Measurements from ENCODE around the gene OR4D1. TPM values are rescaled to one million over a fixed set of nuclear protein-coding genes. Genes with fewer than 3 reads are reported as not detected.

The OR4D1 gene
- total and polyA plus RNA-seq, 2 of the 8 experiments (the other 6 are each of a cell fraction or from before 2014, with no cell fraction given), result 0.32 to 0.39 TPM

- Histone ChIP-seq H2BK15ac (ENCODE audit: low read length) (no peak overlapping the region), H4K91ac (replicated peaks; ENCODE audit: insufficient read length, low read length) (no peak overlapping the region), H3K56ac (replicated peaks; ENCODE audit: insufficient read length, low read depth, low read length) (no peak overlapping the region), H3K18ac (ENCODE audit: extremely low read depth, low read length) (no peak overlapping the region), H3K9me3 (ENCODE audit: insufficient read depth in 2 of 2, low read depth in 1 of 2, low read length in 1 of 2) (no peaks in the 10 kb centered on the region), H2BK20ac (ENCODE audit: low read length) (no peak overlapping the region), H3K14ac (ENCODE audit: insufficient read length) (no peak overlapping the region), H2AFZ (ENCODE audit: low read length) (no peak overlapping the region), H2AK5ac (ENCODE audit: low read depth, low read length) (no peak overlapping the region), H3K9ac (replicated peaks in 1 of 4; ENCODE audit: extremely low read depth in 1 of 4, low read depth in 3 of 4, low read length in 3 of 4) (no peak overlapping the region), H3K79me2 (ENCODE audit: control insufficient read depth in 1 of 2, insufficient read depth in 2 of 2, low read length in 2 of 2) (no peaks in the 10 kb centered on the region), H3K36me3 (ENCODE audit: control insufficient read depth in 2 of 4, insufficient read depth in 4 of 4, low read length in 3 of 4) (no peaks in the 10 kb centered on the region), H2BK12ac (ENCODE audit: low read depth, low read length) (no peak overlapping the region), H3K23ac (ENCODE audit: insufficient read length) (no peak overlapping the region), H3K4ac (replicated peaks; ENCODE audit: insufficient read length, low read depth, low read length) (no peak overlapping the region), H3K27ac (ENCODE audit: low read depth, low read length) (no peak overlapping the region), H3K4me1 (replicated peaks in 1 of 4; ENCODE audit: control insufficient read depth in 3 of 4, insufficient read depth in 4 of 4, low read length in 3 of 4) (no peaks in the 10 kb centered on the region), H3K4me3 (ENCODE audit: extremely low read depth in 1 of 4, insufficient read depth in 2 of 4, low read depth in 3 of 4, low read length in 4 of 4) (no peak overlapping the region), H3K23me2 (ENCODE audit: low read depth, low read length) (no peaks in the 10 kb centered on the region), H3K79me1 (ENCODE audit: low read depth, low read length) (no peaks in the 10 kb centered on the region), H4K5ac (ENCODE audit: insufficient read length, low read depth, low read length) (no peak overlapping the region), H4K20me1 (replicated peaks in 1 of 2; ENCODE audit: control insufficient read depth in 1 of 2, insufficient read depth in 2 of 2, low read length in 2 of 2) (peaks cover 0 to 4% of the 10 kb centered on the region in 2 experiments), H3K27me3 (replicated peaks in 1 of 4; ENCODE audit: control insufficient read depth in 3 of 4, extremely low read depth in 1 of 4, insufficient read depth in 3 of 4, low read length in 3 of 4) (0 out of 7 replicates have a peak, but pooled peaks cover 0 to 3% (median 2%) of the 10 kb centered on the region in 4 experiments), H2BK120ac (replicated peaks; ENCODE audit: low read depth, low read length) (no peak overlapping the region), H2BK5ac (ENCODE audit: low read depth, low read length) (no peak overlapping the region), H4K8ac (ENCODE audit: extremely low read depth, insufficient read depth, low read length) (no peak overlapping the region), H3K4me2 (ENCODE audit: insufficient read depth in 1 of 2, low read depth in 2 of 2, low read length in 2 of 2) (no peak overlapping the region)
- ChIA-PET POLR2A (ENCODE audit: partially characterized antibody) (interaction anchor here (1.3 kb wide), 1 partner anchor 13 kb away, joined by 3 read pairs; no protein-coding TSS in a partner anchor), CTCF (ENCODE audit: partially characterized antibody) (interaction anchor here (0.8 to 11.5 kb wide), 7 partner anchors 19 to 75 kb away, joined by 3 to 71 read pairs (median 3); no protein-coding TSS in a partner anchor)
- 71% methylated on average over 3 of the region's 3 CpGs; no CpG with 5 or more reads in 1 of the 2 experiments for WGBS, 2 experiments (ENCODE audit: extremely low coverage in 1 of 2, insufficient coverage in 1 of 2, insufficient read length in 1 of 2, insufficient replicate concordance in 2 of 2, low coverage in 1 of 2, low lambda C conversion rate in 2 of 2, missing lambda C conversion rate in 1 of 2)
- DNase-seq (ENCODE audit: low read depth in 1 of 2, low spot score in 2 of 2), result no peak
- FAIRE-seq, result no peak
- TF ChIP-seq RNF2 (IDR thresholded peaks at IDR 0.05; ENCODE audit: borderline replicate concordance, low read depth, low read length, missing control alignments, poor library complexity, severe bottlenecking) (no peak), BACH1 (IDR thresholded peaks at IDR 0.05; ENCODE audit: low read length) (no peak), POLR2AphosphoS5 (IDR thresholded peaks at IDR 0.05; ENCODE audit: low read depth, low read length) (no peak), RXRA (IDR thresholded peaks at IDR 0.05; ENCODE audit: insufficient read depth, low read depth, low read length) (no peak), SUZ12 (IDR thresholded peaks at IDR 0.05; ENCODE audit: low read length) (no peak), GTF2F1 (IDR thresholded peaks at IDR 0.05; ENCODE audit: borderline replicate concordance, low read depth, low read length) (no peak), CBX8 (IDR thresholded peaks at IDR 0.05; ENCODE audit: borderline replicate concordance, low read depth, low read length) (no peak)
Measured at GRCh38 chr17:58174871-58175270, 26.7 kb downstream of the OR4D1 start.

Data from H1 (cell line).